B cell (primary cell): Measurements from ENCODE around the gene GCN1. TPM values are rescaled to one million over a fixed set of nuclear protein-coding genes. Genes with fewer than 3 reads are reported as not detected.

Experiments used
- ATAC-seq: fragments of 200-7000 bp; cut with Tn5 transposase; one replicate; pipeline ENCODE4 v1.10.0; 2021; ENCODE audit warnings: low read depth, mild to moderate bottlenecking, moderate number of reproducible peaks, moderate library complexity
- CTCF ChIA-PET: fragments of 350-600 bp; sonication (Branson Sonifier 250); formaldehyde crosslinking; loops from one replicate; lab custom pipeline; 2021; ENCODE audit warnings: antibody characterized with exemption, inconsistent platforms; lab: Charles Lee
- POLR2A ChIA-PET: fragments of 350-600 bp; sonication (Branson Sonifier 250); formaldehyde crosslinking; loops from one replicate; lab custom pipeline; 2021; ENCODE audit warnings: antibody characterized with exemption; lab: Charles Lee
- DNase-seq: peaks from one replicate; pipeline ENCODE4 v3.0.0; 2013
- H2AFZ ChIP-seq: 2 replicates; pipeline ENCODE4 v1.6.1; 2012; ENCODE audit warnings: mild to moderate bottlenecking, low read depth, low read length; ENCODE audit not compliant: insufficient read depth, poor library complexity, severe bottlenecking
- H3K27ac ChIP-seq, 2 donors: 1 replicate in 1 of 2; 2 replicates in 1 of 2; pipeline ENCODE4 v1.5.1; 2012 to 2013; ENCODE audit warnings: low read length in 2 of 2, mild to moderate bottlenecking in 2 of 2, moderate library complexity in 1 of 2
- H3K27me3 ChIP-seq, 4 experiments: fragments of 200-600 bp in 1 of 4; sonication (generic) in 1 of 4; replicated peaks in 1 of 4; 1 replicate in 2 of 4; 2 replicates in 2 of 4; pipeline versions ENCODE4 v1.6.1 to v1.7.0; 2013 to 2016; ENCODE audit warnings: low read length in 3 of 4, mild to moderate bottlenecking in 2 of 4, mixed read lengths in 1 of 4, moderate library complexity in 1 of 4; ENCODE audit not compliant: insufficient read depth in 4 of 4, control insufficient read depth in 3 of 4; ENCODE audit errors: control extremely low read depth in 1 of 4
- H3K36me3 ChIP-seq, 2 experiments: replicated peaks in 1 of 2; 1 replicate in 1 of 2; 2 replicates in 1 of 2; pipeline versions ENCODE4 v1.6.1 to v1.7.1; 2013; ENCODE audit warnings: low read length in 1 of 2; ENCODE audit not compliant: insufficient read depth in 2 of 2, control insufficient read depth in 1 of 2; ENCODE audit errors: control extremely low read depth in 1 of 2, extremely low read depth in 1 of 2
- H3K4me1 ChIP-seq, 2 donors: fragments of 200-600 bp in 1 of 2; sonication (generic) in 1 of 2; 1 replicate in 1 of 2; 2 replicates in 1 of 2; pipeline versions ENCODE4 v1.5.1 to v1.6.1; 2013 to 2017; ENCODE audit warnings: low read length in 2 of 2; ENCODE audit not compliant: control insufficient read depth in 2 of 2, insufficient read depth in 2 of 2
- H3K4me2 ChIP-seq: replicated peaks from 2 replicates; pipeline ENCODE3; 2012; ENCODE audit warnings: mild to moderate bottlenecking, low read depth, low read length; ENCODE audit not compliant: poor library complexity, severe bottlenecking
- H3K4me3 ChIP-seq, 5 experiments: fragments of 200-600 bp in 1 of 5; sonication (generic) in 1 of 5; 1 replicate in 3 of 5; 2 replicates in 2 of 5; pipeline versions ENCODE4 v1.5.1 to v1.7.0; 2011 to 2016; ENCODE audit warnings: low read length in 4 of 5, mild to moderate bottlenecking in 4 of 5, low read depth in 2 of 5, control low read depth in 1 of 5, moderate library complexity in 1 of 5; ENCODE audit not compliant: insufficient read depth in 1 of 5; ENCODE audit errors: control extremely low read depth in 1 of 5, extremely low read depth in 1 of 5
- H3K79me2 ChIP-seq: fragments of 200-600 bp; sonication (generic); one replicate; pipeline ENCODE4 v1.6.0; 2016; ENCODE audit warnings: low read length; ENCODE audit not compliant: control insufficient read depth, insufficient read depth
- H3K9ac ChIP-seq: fragments of 200-600 bp; sonication (generic); 2 replicates; pipeline ENCODE4 v1.6.1; 2017; ENCODE audit warnings: mild to moderate bottlenecking, low read length, moderate library complexity
- H3K9me3 ChIP-seq, 3 donors: one replicate each; pipeline versions ENCODE4 v1.6.1 to v1.7.1; 2013; ENCODE audit warnings: low read length in 2 of 3; ENCODE audit not compliant: control insufficient read depth in 2 of 3, insufficient read depth in 1 of 3; ENCODE audit errors: control extremely low read depth in 1 of 3
- H4K20me1 ChIP-seq: 2 replicates; pipeline ENCODE4 v1.6.0; 2012; ENCODE audit warnings: mild to moderate bottlenecking, low read length; ENCODE audit not compliant: insufficient read depth, control insufficient read depth, poor library complexity, severe bottlenecking
- H3K27ac Mint-ChIP-seq: one replicate; pipeline ENCODE4 v1.8.0; 2021; ENCODE audit warnings: mixed read lengths
- H3K27me3 Mint-ChIP-seq: one replicate; pipeline ENCODE4 v1.8.0; 2021; ENCODE audit warnings: mixed read lengths
- H3K4me1 Mint-ChIP-seq: one replicate; pipeline ENCODE4 v1.8.0; 2021; ENCODE audit warnings: mixed read lengths
- H3K4me3 Mint-ChIP-seq: one replicate; pipeline ENCODE4 v1.8.0; 2021; ENCODE audit warnings: mixed read lengths
- H3K9me3 Mint-ChIP-seq: one replicate; pipeline ENCODE4 v1.8.0; 2022; ENCODE audit warnings: mixed read lengths; ENCODE audit not compliant: insufficient read depth
- EZH2 ChIP-seq: IDR thresholded peaks from 2 replicates; pipeline ENCODE4 v1.6.1; 2012; ENCODE audit warnings: borderline replicate concordance, low read depth, mild to moderate bottlenecking, moderate library complexity, low read length; ENCODE audit not compliant: insufficient read depth, poor library complexity, severe bottlenecking
- WGBS: methylation state at CpG from one replicate; pipeline ENCODE4 v1.1.5; 2013; ENCODE audit warnings: missing lambda C conversion rate; ENCODE audit not compliant: insufficient coverage; 5-methylcytosine and 5-hydroxymethylcytosine counted together
- intact Hi-C: fragments of 100-400 bp; cut with micrococcal nuclease; formaldehyde crosslinking; loops from one replicate; pipeline ENCODE4 v1.10.0; 2022
- polyA plus RNA-seq: library from polyadenylated mRNA; depleted of rRNA; stranded (reverse); fragments of >200 nt; gene quantifications from 2 replicates; pipeline ENCODE4 v1.2.3, GENCODE V29; 2012
- total RNA-seq, 2 donors: library from RNA; stranded (reverse); fragments of 120-200 nt in 1 of 2; gene quantifications; 1 replicate in 1 of 2; 2 replicates in 1 of 2; pipeline versions ENCODE4 v1.2.3 to v1.2.4, GENCODE V29; 2013 to 2022
- TF ChIP-seq, protein P1 (sequence below): fragments of 200-600 bp; IDR thresholded peaks from one replicate; pipeline ENCODE4 v1.8.0; 2022; ENCODE audit warnings: antibody characterized with exemption, mild to moderate bottlenecking

GCN1 gene
- total and polyA plus RNA-seq, 2 donors (not counting 1 experiment from before 2014, with no cell fraction given), result 41.3 to 127 TPM

DNA sequence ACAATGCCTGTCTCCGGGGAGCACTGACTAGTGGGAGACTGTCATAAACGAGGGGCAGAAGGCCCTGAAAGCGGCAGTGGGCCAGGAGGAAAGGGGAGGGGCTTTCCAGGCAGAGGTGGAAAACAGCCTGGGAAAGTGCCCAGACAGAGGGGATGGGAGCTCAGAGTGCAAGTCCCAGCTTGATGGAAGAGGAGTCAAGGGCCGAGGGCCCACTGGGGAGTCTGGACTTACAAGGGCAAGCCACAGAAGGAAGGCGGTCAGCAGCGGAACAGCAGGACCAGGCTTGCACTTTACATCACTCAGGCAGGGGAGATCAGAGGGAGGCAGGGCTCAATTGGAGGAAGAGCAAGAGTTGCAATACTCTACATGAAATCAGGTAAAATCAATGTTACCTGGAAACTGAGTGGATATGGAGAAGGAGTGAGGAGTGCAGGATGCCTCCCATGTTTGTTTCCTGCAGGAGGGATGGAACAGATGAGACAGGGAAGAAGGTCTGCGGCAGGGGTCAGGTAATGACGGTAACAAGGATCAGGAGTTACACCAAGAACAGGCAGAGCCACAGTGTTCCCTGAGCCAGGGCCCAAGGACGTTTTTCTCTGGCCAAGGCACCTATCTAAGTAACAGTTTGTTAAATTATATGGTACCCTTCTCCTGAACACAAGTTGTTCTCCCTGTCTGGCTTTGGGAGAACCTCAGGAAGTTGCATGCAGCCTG lies 47.2 kb upstream of the GCN1 start:
- ATAC-seq (no peak), DNase-seq (no peak)
- no peak overlapping the region for H3K9ac ChIP-seq
- no peak overlapping the region for H3K27ac ChIP-seq
- H3K4me3 ChIP-seq, result no peak overlapping the region
- H4K20me1 ChIP-seq, result no peaks in the 10 kb centered on the region
- H3K36me3 ChIP-seq, result no peaks in the 10 kb centered on the region
- POLR2A ChIA-PET, result no interaction called here
- CTCF ChIA-PET, result interaction anchor here (0.7 to 7.2 kb wide), 3 partner anchors 14 to 25 kb away, joined by 5 to 48 read pairs (median 35); no protein-coding TSS in a partner anchor
- H3K4me1 ChIP-seq, result no peaks in the 10 kb centered on the region
- Mint-ChIP-seq H3K4me3 (no peak overlapping the region), H3K9me3 (no peaks in the 10 kb centered on the region), H3K27ac (no peak overlapping the region), H3K27me3 (peaks cover 62% of the 10 kb centered on the region), H3K4me1 (no peaks in the 10 kb centered on the region)
- no peak overlapping the region for H2AFZ ChIP-seq
- 87% methylated on average over 8 of the region's 9 CpGs for WGBS
- peaks cover 4% of the 10 kb centered on the region for H3K79me2 ChIP-seq
- intact Hi-C loops, result no loop called here
- H3K4me2 ChIP-seq, result no peak overlapping the region
- H3K27me3 ChIP-seq, result peaks cover 0 to 81% (median 45%) of the 10 kb centered on the region in 4 experiments
- peaks cover 0 to 3% (median 0%) of the 10 kb centered on the region in 3 donors for H3K9me3 ChIP-seq
- TF ChIP-seq, protein P1, sequence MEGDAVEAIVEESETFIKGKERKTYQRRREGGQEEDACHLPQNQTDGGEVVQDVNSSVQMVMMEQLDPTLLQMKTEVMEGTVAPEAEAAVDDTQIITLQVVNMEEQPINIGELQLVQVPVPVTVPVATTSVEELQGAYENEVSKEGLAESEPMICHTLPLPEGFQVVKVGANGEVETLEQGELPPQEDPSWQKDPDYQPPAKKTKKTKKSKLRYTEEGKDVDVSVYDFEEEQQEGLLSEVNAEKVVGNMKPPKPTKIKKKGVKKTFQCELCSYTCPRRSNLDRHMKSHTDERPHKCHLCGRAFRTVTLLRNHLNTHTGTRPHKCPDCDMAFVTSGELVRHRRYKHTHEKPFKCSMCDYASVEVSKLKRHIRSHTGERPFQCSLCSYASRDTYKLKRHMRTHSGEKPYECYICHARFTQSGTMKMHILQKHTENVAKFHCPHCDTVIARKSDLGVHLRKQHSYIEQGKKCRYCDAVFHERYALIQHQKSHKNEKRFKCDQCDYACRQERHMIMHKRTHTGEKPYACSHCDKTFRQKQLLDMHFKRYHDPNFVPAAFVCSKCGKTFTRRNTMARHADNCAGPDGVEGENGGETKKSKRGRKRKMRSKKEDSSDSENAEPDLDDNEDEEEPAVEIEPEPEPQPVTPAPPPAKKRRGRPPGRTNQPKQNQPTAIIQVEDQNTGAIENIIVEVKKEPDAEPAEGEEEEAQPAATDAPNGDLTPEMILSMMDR, result no peak
- TF ChIP-seq EZH2, result no peak

DNA sequence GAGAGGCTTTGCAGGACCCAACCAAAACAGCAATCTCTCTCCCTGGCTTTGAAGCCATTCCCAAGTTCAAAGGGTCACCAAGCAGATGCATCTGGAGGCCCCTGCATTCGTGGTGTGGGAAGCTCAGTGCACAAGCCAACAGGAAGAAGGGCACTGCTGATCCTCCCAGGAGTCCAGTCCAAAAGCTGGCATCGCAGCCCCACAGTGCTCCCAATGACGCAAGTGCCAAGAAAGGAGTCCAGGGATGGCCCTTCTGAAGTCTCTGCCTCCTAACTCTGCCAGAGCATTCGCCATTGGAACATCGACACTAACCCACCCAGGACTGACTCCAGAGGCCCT lies 45.9 kb upstream of the GCN1 start:
- no peaks in the 10 kb centered on the region for H3K4me1 ChIP-seq
- H3K36me3 ChIP-seq, result no peaks in the 10 kb centered on the region
- intact Hi-C loops, result no loop called here
- no peak overlapping the region for H2AFZ ChIP-seq
- H3K4me3 ChIP-seq, result no peak overlapping the region
- TF ChIP-seq, protein P1, result no peak
- no peak for TF ChIP-seq EZH2
- no peak overlapping the region for H3K4me3 Mint-ChIP-seq
- no peaks in the 10 kb centered on the region for H3K9me3 Mint-ChIP-seq
- ChIA-PET CTCF (interaction anchor here (0.5 to 7.2 kb wide), 3 partner anchors 12 to 192 kb away, joined by 3 to 48 read pairs (median 3); partner anchors contain the start of gene PXN), POLR2A (no interaction called here)
- H3K4me1 Mint-ChIP-seq, result peaks cover 3% of the 10 kb centered on the region
- H3K79me2 ChIP-seq, result no peaks in the 10 kb centered on the region
- H4K20me1 ChIP-seq, result no peaks in the 10 kb centered on the region
- H3K27ac Mint-ChIP-seq, result no peak overlapping the region
- no peak overlapping the region for H3K4me2 ChIP-seq
- DNase-seq (no peak), ATAC-seq (no peak)
- no peak overlapping the region for H3K9ac ChIP-seq
- H3K27me3 ChIP-seq, result peaks cover 0 to 83% (median 47%) of the 10 kb centered on the region in 4 experiments
- peaks cover 67% of the 10 kb centered on the region for H3K27me3 Mint-ChIP-seq
- 91% methylated on average over 5 of the region's 5 CpGs for WGBS
- peaks cover 0 to 3% (median 0%) of the 10 kb centered on the region in 3 donors for H3K9me3 ChIP-seq
- H3K27ac ChIP-seq, result no peak overlapping the region
